ENCODE data around the gene FOXF2.

- TF ChIP-seq POLR2AphosphoS5 (IDR thresholded peaks at IDR 0.05) (no peak), CTCF (IDR thresholded peaks at IDR 0.05) (no peak)
Observed at GRCh38 chr6:1386038-1386709, 3.2 kb upstream of the FOXF2 start.
